ENCODE measurements around the gene PDE4B.

The PDE4B gene

DNA sequence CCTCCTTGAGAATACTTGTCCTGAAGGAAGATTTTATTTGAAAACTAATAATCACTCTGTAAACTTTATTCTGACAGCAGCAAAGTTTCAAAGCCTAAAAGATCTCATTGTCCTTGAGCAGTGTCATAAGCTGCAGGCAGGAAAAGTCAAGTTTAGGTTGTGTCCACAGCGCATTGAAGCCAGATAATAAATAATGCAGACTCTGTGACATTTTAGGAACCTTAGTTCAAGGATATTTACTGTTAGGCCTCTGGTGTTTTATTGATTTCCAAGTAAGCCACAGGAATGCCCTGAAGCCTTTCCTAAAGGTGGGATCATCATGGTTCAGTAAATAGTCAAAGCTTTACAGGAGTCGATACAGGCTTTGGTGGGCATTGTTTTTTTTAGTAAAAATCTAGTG is 384.8 kb downstream of the PDE4B start:
- no peak overlapping the region for H3K4me3 ChIP-seq (ENCODE audit: low read length)
- TF ChIP-seq CTCF (conservative IDR thresholded peaks at IDR 0.05; ENCODE audit: low read length), result no peak
- no peak for DNase-seq (ENCODE audit: low read depth)

DNA sequence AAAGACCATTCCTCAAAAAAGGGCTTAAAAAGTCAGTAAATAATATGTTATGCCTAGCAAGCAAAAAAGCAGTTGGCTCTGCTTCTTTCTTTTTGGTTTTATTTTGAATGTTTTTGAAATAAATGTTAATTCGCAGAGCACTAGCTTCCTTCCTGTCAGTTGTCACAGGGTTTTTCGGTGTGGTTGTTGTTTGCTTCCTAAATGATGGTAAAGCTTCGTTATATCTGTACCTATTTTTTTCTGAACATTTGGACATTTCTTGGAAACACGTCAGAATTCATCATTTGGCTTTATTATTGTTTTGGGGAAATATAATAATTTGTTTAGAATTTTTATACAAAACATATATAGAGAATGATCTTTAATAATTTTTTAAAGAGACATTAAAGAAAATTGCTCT is 389.3 kb downstream of the PDE4B start:
- no peak overlapping the region for H3K4me3 ChIP-seq (ENCODE audit: low read length)
- TF ChIP-seq CTCF (conservative IDR thresholded peaks at IDR 0.05; ENCODE audit: low read length), result no peak
- DNase-seq (ENCODE audit: low read depth), result no peak

DNA sequence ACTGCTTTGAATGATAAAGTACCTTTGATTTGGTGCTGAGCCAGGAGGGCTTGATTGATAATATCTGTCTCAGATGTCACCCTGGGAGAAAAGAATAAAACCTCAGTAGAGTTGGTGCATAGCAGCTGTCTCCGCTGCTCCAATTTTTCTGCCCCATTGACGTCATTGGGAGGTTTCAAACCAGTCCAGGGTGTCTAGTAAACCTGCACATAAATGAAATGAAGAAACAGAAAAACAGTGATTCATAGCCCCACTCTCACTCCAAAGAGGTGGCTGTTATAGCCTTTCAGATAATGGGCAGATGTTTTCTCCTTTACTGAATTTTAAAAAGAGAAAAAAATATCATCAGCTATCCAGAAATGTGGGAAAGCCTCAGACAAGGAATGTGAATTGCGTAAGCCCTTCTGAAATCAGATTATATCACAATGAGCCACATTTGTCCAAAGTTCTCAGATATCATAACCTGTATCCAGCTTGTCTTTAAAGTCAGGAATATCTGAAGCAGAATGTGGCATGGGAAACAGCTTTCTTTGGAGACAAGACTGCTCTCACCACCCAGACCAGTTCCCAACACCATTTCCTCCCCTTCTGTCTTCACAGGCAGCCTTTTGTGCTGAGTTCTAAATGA is 390.0 kb downstream of the PDE4B start:
- H3K4me3 ChIP-seq (ENCODE audit: low read length), result no peak overlapping the region
- no peak for TF ChIP-seq CTCF (conservative IDR thresholded peaks at IDR 0.05; ENCODE audit: low read length)
- DNase-seq (ENCODE audit: low read depth), result peak; percentile 80

GRCh38 chr1:66183400-66183799 is 390.7 kb downstream of the PDE4B start:
- DNase-seq (ENCODE audit: low read depth), result no peak

GRCh38 chr1:66197120-66197519 is 404.4 kb downstream of the PDE4B start:
- H3K4me3 ChIP-seq (ENCODE audit: low read length), result no peak overlapping the region
- TF ChIP-seq CTCF (conservative IDR thresholded peaks at IDR 0.05; ENCODE audit: low read length), result no peak
- DNase-seq (ENCODE audit: low read depth), result no peak

More at GRCh38 chr1:66183400-66183799, 390.7 kb downstream of the PDE4B start:
- H3K4me3 ChIP-seq (ENCODE audit: low read length), result no peak overlapping the region
- no peak for TF ChIP-seq CTCF (conservative IDR thresholded peaks at IDR 0.05; ENCODE audit: low read length)

DNA sequence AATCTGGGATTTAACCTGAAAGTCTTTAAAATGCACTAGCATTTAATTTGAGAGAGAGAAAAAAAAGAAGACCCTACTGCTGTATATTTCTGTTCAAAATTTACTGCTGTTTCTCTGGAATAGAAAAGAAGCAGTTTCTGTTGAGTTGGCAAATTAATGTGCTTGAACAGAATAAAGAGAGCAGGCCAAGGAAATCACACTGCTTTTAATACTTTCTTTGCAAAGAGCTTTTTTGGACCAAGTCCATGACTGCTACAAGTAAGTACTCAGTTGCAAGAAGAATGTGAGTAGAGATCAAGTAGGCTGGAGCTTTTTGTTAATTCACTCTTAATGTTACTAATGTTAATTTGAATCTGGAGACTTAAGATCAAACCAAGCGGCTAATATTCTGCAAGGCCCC is 405.1 kb downstream of the PDE4B start:
- DNase-seq (ENCODE audit: low read depth), result peak; percentile 10
- TF ChIP-seq CTCF (conservative IDR thresholded peaks at IDR 0.05; ENCODE audit: low read length), result no peak
- H3K4me3 ChIP-seq (ENCODE audit: low read length), result no peak overlapping the region

GRCh38 chr1:66206563-66207144 is 414.0 kb downstream of the PDE4B start:
- no peak overlapping the region for H3K4me3 ChIP-seq (ENCODE audit: low read length)
- TF ChIP-seq CTCF (conservative IDR thresholded peaks at IDR 0.05; ENCODE audit: low read length), result no peak
- DNase-seq (ENCODE audit: low read depth), result no peak
